K562 (cell line): ENCODE measurements around the gene IL12RB2. TPM values are rescaled to one million over a fixed set of nuclear protein-coding genes. Genes with fewer than 3 reads are reported as not detected.

Experiments
- ATAC-seq: fragments of 200-7000 bp; cut with Tn5 transposase; 3 replicates; pipeline ENCODE4 v1.9.1; 2020; ENCODE audit warnings: moderate library complexity
- BruUV-seq: library from RNA; stranded (reverse); fragments of 400-500 nt; replicated peaks from 2 replicates; lab custom pipeline; 2021; lab: Mats Ljungman, UMichigan
- CTCF ChIA-PET: fragments of 300-600 bp; formaldehyde crosslinking; extraction: SDS; loops from one replicate; lab custom pipeline; 2021; ENCODE audit warnings: low intra/inter-chr PET ratio; lab: Yijun Ruan, JAX
- POLR2A ChIA-PET: fragments of 300-600, 350-650 bp; sonication (Branson Sonifier 250); formaldehyde crosslinking; extraction: SDS; loops from one replicate; lab custom pipeline; 2021; ENCODE audit warnings: antibody characterized with exemption, inconsistent platforms; lab: Yijun Ruan, JAX
- DNase-seq, 4 experiments: peaks; one replicate each; pipeline versions ENCODE4 v3.0.0 to v3.0.0-alpha.2; 2011 to 2018; ENCODE audit warnings: low spot score in 3 of 4, mixed read lengths in 3 of 4; ENCODE audit errors: extremely low read depth in 1 of 4
- FAIRE-seq: peaks from 2 replicates; lab custom pipeline; 2011; peaks lifted over from hg19 to GRCh38; lab: Jason Lieb, UNC
- H2AFZ ChIP-seq: 2 replicates; pipeline ENCODE4 v1.6.0; 2011; ENCODE audit warnings: low read depth, low read length, control low read depth, inconsistent platforms
- H3K27ac ChIP-seq: fragments of 200-600 bp; 3 replicates; pipeline ENCODE4 v1.8.0; 2011; ENCODE audit warnings: low read depth, mild to moderate bottlenecking, control low read depth, inconsistent platforms, low read length, moderate library complexity, mixed read lengths; ENCODE audit errors: extremely low read depth
- H3K27me3 ChIP-seq, 2 experiments: fragments of 300-600 bp in 1 of 2; 2 replicates in 1 of 2; 3 replicates in 1 of 2; pipeline versions ENCODE4 v1.6.0 to v1.8.0; 2011; ENCODE audit warnings: inconsistent platforms in 2 of 2, low read length in 2 of 2, mild to moderate bottlenecking in 1 of 2, mixed read lengths in 1 of 2, moderate library complexity in 1 of 2; ENCODE audit not compliant: control insufficient read depth in 2 of 2, insufficient read depth in 2 of 2
- H3K36me3 ChIP-seq: fragments of 300-600 bp; 3 replicates; pipeline ENCODE4 v1.8.0; 2011; ENCODE audit warnings: mild to moderate bottlenecking, low read length, inconsistent platforms; ENCODE audit not compliant: control insufficient read depth, insufficient read depth
- H3K4me1 ChIP-seq, 2 experiments: fragments of 200-600 bp in 1 of 2; replicated peaks in 1 of 2; 2 replicates in 1 of 2; 3 replicates in 1 of 2; pipeline versions ENCODE4 v1.5.1 to v1.8.0; 2011; ENCODE audit warnings: inconsistent platforms in 2 of 2, low read length in 2 of 2, mild to moderate bottlenecking in 1 of 2, mixed read lengths in 1 of 2, moderate library complexity in 1 of 2; ENCODE audit not compliant: control insufficient read depth in 2 of 2, insufficient read depth in 2 of 2
- H3K4me2 ChIP-seq: 2 replicates; pipeline ENCODE4 v1.6.1; 2011; ENCODE audit warnings: low read length, control low read depth, inconsistent platforms, mixed read lengths; ENCODE audit not compliant: insufficient read depth
- H3K4me3 ChIP-seq: fragments of 200-600 bp; sonication (generic), shearing (Covaris generic); 2 replicates; pipeline ENCODE4 v1.5.1; 2016; ENCODE audit warnings: control low read depth, inconsistent platforms
- H3K79me2 ChIP-seq: fragments of 200-600 bp; 3 replicates; pipeline ENCODE4 v1.8.0; 2011; ENCODE audit warnings: low read length, inconsistent platforms; ENCODE audit not compliant: control insufficient read depth, insufficient read depth
- H3K9ac ChIP-seq, 2 experiments: 2 replicates each; pipeline versions ENCODE4 v1.6.0 to v1.6.1; 2011; ENCODE audit warnings: low read depth in 2 of 2, low read length in 2 of 2, control low read depth in 1 of 2, inconsistent platforms in 1 of 2, mild to moderate bottlenecking in 1 of 2, mixed read lengths in 1 of 2; ENCODE audit not compliant: insufficient read depth in 1 of 2
- H3K9me1 ChIP-seq: one replicate; pipeline ENCODE4 v1.6.0; 2011; ENCODE audit warnings: inconsistent platforms, mild to moderate bottlenecking, low read length, moderate library complexity; ENCODE audit not compliant: control insufficient read depth, insufficient read depth
- H3K9me3 ChIP-seq: replicated peaks from 2 replicates; pipeline ENCODE4 v1.5.1; 2011; ENCODE audit warnings: low read depth, low read length, inconsistent platforms; ENCODE audit not compliant: control insufficient read depth, insufficient read depth
- H4K20me1 ChIP-seq: replicated peaks from 2 replicates; pipeline ENCODE4 v1.6.1; 2011; ENCODE audit warnings: low read length, inconsistent platforms, mixed read lengths; ENCODE audit not compliant: control insufficient read depth, insufficient read depth
- E2F5 ChIP-seq: sonication (generic); formaldehyde crosslinking; IDR thresholded peaks from 2 replicates; pipeline ENCODE4 v1.8.0; 2022; ENCODE audit warnings: mild to moderate bottlenecking, missing genetic modification reagents
- NRF1 ChIP-seq, 2 experiments: fragments of 450-650 bp; IDR thresholded peaks in 1 of 2; conservative IDR thresholded peaks in 1 of 2; 2 replicates each; pipeline ENCODE4 v1.6.1; 2014; ENCODE audit warnings: mild to moderate bottlenecking in 2 of 2
- RBM17 ChIP-seq: fragments of 200-400 bp; formaldehyde crosslinking; IDR thresholded peaks from 2 replicates; pipeline ENCODE4 v1.6.1; 2017; ENCODE audit warnings: low read depth, mild to moderate bottlenecking, low read length, borderline replicate concordance
- ZNF316 ChIP-seq: fragments of 450-650 bp; IDR thresholded peaks from 2 replicates; pipeline ENCODE4 v1.6.1; 2016
- WGBS: fragments of 100-300 bp; shearing (Covaris generic); methylation state at CpG from one replicate; pipeline ENCODE4 v1.1.6; 2016; ENCODE audit warnings: low coverage, mixed read lengths; ENCODE audit not compliant: insufficient coverage; ENCODE audit errors: missing lambda C conversion rate; 5-methylcytosine and 5-hydroxymethylcytosine counted together
- in situ Hi-C: fragments of 300-500 bp; cut with MboI; formaldehyde crosslinking; loops from 4 replicates; pipeline ENCODE4 v1.15.0; 2018; ENCODE audit warnings: inconsistent platforms, mixed read lengths
- intact Hi-C: fragments of 100-400 bp; cut with micrococcal nuclease; formaldehyde crosslinking; loops from 2 replicates; pipeline ENCODE4 v1.14.2; 2022
- polyA plus RNA-seq, 8 experiments: library from polyadenylated mRNA; depleted of rRNA in 4 of 8; stranded (reverse) in 5 of 8; unstranded in 3 of 8; fragments of >200 nt; fragmentation: Nextera tagmentation in 2 of 8; fragmentation: Illumina TruSeq in 1 of 8; extraction: Ambion mirVana in 2 of 8; extraction: Trizol in 1 of 8; gene quantifications; 2 replicates each; pipeline versions ENCODE4 v1.2.1 to v1.2.3, GENCODE V29; 2011 to 2014; ENCODE audit warnings: inconsistent platforms in 1 of 8, missing spikeins in 1 of 8
- total RNA-seq, 7 experiments: library from RNA; depleted of rRNA in 6 of 7; stranded (reverse); fragments of >200 nt in 6 of 7; fragmentation: Illumina TruSeq in 2 of 7; extraction: Trizol in 2 of 7; gene quantifications; 2 replicates each; pipeline versions ENCODE4 v1.2.1 to v1.2.3, GENCODE V29; 2011 to 2021; ENCODE audit warnings: low replicate concordance in 1 of 7

Gene IL12RB2
- total and polyA plus RNA-seq, 9 of the 15 experiments (the other 6 are each of a cell fraction or from before 2014, with no cell fraction given), result 0.39 to 3.3 (median 1.9) TPM

GRCh38 chr1:67427465-67427864 is 119.8 kb downstream of the IL12RB2 start:
- ChIA-PET CTCF (no interaction called here), POLR2A (interaction anchor here (0.6 to 3.8 kb wide), 8 partner anchors 11 to 888 kb away, joined by 3 to 35 read pairs (median 4); no protein-coding TSS in a partner anchor)
- peaks cover 43% of the 10 kb centered on the region for H4K20me1 ChIP-seq
- no peak overlapping the region for H2AFZ ChIP-seq
- H3K36me3 ChIP-seq, result peaks cover 72% of the 10 kb centered on the region
- 0% methylated on average over 2 of the region's 2 CpGs for WGBS
- peak overlapping the region in 1 of 2 experiments; percentile 97; a peak in 2 of 4 replicates for H3K9ac ChIP-seq
- H3K27me3 ChIP-seq, result no peaks in the 10 kb centered on the region
- H3K9me3 ChIP-seq, result no peaks in the 10 kb centered on the region; the same call in 1 of the 2 replicates
- DNase-seq, result no peak
- peaks cover 97% of the 10 kb centered on the region for H3K79me2 ChIP-seq
- BruUV-seq, result no TSS peak
- H3K27ac ChIP-seq, result no peak overlapping the region
- peak overlapping the region; percentile 95 for H3K4me2 ChIP-seq
- no peaks in the 10 kb centered on the region for H3K9me1 ChIP-seq
- no peak for TF ChIP-seq RBM17
- TF ChIP-seq E2F5 (CRISPR knock-in tag), result no peak
- TF ChIP-seq NRF1 (conservative IDR thresholded peaks at IDR 0.05 in 1 of 2, IDR thresholded peaks at IDR 0.05 in 1 of 2), result no peak
- no peak for TF ChIP-seq ZNF316
- in situ Hi-C loops (no loop called here), intact Hi-C loops (loop anchor here (5.0 kb wide), 1 partner anchor 75 kb away; no protein-coding TSS in a partner anchor)
- no peak for FAIRE-seq
- peak overlapping the region; percentile 96 for H3K4me3 ChIP-seq
- ATAC-seq, result no peak
- peaks cover 2 to 7% of the 10 kb centered on the region in 2 experiments; a peak in 4 of 5 replicates for H3K4me1 ChIP-seq
